Stimulated activated CD4-positive, alpha-beta T cell treated with anti-CD3 and anti-CD28 coated beads, Interleukin-4, amount 100 ng/mL, for 4 hours (primary cell): Measurements from ENCODE around the gene ATP12A.
"Not testable (repeated sequence)": the region's sequence is repeated elsewhere in the genome, so short reads cannot be mapped to it uniquely, and the experiment has no call there.

ENCODE experiments used
- DNase-seq, 2 experiments: peaks; one replicate each; pipeline ENCODE4 v3.0.0-alpha.2; 2020

The ATP12A gene

DNA sequence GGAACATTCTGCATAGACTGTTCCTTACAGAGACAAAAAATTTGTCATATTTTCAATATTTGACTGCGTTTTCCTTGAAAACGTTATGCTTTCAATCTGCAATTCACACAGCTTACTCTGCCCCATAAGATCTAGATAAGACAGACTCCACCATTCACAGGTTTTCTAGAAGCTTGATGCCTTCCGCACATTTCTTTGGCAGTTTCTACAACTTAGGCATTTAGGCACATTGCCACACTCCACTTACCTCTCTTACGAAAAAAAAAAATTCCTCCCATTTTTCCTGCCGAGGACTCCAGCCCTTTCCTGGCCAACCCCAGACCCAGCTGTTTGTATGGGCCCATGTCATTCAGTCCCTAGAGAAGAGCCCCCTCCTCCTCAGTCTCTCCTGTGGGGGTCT lies 11.2 kb downstream of the ATP12A start:
- DNase-seq: no peak

DNA sequence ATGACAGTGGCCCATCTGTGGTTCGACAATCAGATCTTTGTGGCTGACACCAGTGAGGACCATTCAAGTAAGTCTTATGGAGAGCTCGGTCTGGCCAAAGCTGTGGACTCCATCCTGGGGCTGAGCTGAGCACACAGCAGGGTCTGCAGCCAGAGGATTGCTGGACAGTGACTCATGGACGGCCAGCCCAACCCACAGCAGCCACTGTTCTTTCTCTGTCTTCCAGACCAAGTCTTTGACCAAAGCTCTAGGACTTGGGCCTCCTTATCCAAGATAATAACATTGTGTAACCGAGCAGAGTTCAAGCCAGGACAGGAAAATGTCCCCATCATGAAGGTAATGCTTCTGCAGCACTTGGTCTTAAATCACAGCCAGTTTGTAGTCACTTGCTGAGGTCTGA lies 12.4 kb downstream of the ATP12A start:
- DNase-seq: no peak

- DNase-seq: peak in 1 of 2 experiments; percentile 19
Observed at GRCh38 chr13:24693862-24694471, 13.8 kb downstream of the ATP12A start.

GRCh38 chr13:24694907-24695306 lies 14.7 kb downstream of the ATP12A start:
- DNase-seq: no peak

GRCh38 chr13:24698686-24699085 lies 18.5 kb downstream of the ATP12A start:
- DNase-seq: no peak

DNA sequence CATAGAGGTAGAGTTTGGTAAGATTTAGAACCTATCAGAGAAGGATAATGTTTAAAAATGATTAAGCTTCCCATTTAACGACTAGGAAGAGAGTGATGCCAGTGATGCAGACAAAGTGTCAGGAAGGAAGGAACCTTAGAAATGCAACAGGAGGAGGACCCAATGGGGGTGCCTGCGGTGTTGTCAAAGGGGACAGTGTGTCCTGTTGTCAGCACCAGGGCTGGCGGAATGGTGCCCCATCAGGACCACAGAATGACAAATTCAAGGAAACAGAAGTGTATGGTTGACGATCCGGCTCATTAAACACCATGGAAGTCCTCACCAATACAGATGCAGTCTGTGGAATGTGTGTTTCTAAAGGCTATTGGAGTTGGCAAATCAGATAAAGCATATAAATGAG lies 19.3 kb downstream of the ATP12A start:
- no peak for DNase-seq

DNA sequence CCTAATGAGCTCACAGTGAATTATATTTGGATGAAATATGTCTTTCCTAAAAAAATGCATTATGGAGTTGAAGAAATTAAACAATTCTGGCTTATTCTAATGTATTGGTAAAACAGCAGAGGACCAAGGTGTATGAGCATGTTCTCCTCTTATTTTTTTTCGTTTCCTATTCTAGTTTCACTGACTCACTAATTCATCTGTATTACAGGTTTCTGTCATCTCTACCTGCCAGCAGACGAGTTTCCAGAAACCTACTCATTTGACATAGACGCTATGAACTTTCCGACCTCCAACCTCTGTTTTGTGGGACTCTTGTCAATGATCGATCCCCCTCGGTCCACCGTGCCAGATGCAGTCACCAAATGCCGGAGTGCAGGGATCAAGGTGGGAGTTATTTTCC lies 20.3 kb downstream of the ATP12A start:
- DNase-seq: no peak

GRCh38 chr13:24706886-24707585 lies 26.8 kb downstream of the ATP12A start:
- DNase-seq: no peak

GRCh38 chr13:24709186-24709913 lies 29.1 kb downstream of the ATP12A start:
- peak; percentile 19 to 37 for DNase-seq

GRCh38 chr13:24713022-24713421 lies 32.8 kb downstream of the ATP12A start:
- DNase-seq: no peak

- no peak for DNase-seq
Observed at GRCh38 chr13:24716011-24716410, 35.8 kb downstream of the ATP12A start.

GRCh38 chr13:24716446-24716845 lies 36.2 kb downstream of the ATP12A start:
- DNase-seq: no peak

DNA sequence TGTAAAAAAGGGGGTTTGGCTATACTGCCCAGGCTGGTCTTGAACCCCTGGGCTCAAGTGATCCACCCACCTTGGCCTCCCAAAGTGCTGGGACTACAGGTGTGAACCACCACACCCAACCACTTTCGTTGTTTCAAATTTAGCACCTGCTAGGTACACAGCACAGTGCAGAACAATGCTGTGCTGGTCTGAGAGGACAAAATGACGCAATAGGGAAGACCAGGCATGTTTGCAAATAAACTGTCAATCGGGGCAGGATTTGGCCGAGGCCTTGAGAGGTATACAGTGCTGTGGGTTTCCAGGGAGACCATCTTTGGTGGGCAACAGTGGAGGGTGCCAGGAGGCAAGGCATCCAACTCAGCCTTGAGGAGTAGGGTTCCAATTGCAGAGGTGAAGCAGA lies 37.0 kb downstream of the ATP12A start:
- DNase-seq: no peak

DNA sequence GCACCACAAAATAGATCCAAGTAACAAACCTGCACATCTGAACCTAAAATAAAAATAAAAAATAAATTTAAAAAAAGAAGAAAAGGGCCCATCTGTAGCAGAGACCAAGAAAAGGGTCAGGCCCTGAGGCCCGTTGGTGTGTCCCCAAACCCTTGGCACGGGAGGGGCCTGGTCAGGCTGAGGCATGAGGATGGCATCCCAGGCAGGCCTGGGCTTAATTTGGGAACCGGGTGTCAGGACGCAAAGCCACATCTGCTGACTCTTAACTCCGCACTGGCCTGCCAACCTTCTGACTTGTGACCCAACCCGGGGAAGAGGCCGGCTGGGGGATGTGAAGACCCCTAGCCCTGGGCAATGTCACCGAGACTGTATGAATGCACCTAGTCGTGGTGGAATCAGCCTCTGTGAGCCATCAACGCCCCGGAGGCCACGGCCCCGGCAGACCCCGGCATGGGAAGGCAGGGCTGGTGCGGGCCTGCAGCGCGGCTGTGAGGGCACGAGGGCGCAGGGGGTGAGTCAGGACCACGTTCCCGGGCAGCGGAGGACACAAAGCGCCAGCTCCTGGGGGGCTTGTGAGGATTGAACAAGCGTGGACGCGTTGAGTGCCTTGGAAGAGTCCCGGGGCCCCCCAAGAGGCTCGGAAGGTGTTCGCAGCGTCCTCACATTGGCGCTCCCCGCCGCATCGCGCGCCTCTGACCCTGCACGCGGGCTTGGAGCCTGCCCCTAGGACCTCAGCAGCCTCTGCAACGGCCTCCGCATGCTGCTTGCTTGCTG lies 38.2 kb downstream of the ATP12A start:
- DNase-seq: no peak

DNA sequence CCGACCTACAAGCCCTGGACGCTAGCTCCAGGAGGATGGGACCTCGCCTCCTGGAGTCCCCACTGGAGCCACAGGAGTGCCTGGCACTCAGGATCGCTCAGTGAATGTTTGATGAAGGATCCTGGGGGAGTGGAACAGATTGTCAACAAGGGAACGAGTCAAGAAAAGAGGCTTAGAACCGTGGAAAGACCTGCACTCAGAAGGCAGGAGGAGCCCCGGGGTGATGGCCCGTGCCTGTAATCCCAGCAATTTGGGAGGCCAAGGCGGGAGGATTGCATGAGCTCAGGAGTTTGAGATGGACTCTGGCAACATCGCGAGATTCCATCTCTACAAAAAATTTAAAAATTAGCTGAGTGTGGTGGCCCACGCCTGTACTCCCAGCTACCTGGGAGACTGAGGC lies 38.9 kb downstream of the ATP12A start:
- no peak for DNase-seq

- no peak for DNase-seq
Observed at GRCh38 chr13:24723206-24723605, 43.0 kb downstream of the ATP12A start.

DNA sequence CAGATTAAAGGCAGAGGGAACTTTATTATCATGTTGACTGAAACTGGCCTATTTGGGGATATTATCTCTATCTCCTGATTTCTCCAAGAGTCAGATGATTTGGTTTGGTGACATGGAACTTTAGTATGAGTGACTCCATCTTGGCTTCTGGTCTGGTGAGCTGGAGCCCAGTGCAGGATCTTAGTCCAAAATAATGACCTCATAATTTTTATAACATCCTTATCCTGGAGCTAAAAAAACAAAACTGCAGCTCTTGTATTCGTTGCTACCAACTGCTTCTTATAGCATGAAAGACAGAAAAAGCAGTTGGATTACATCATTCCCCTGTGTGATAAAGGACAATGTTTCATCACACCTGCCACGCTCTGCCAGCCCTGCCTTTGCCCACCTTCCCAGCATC lies 44.5 kb downstream of the ATP12A start:
- DNase-seq: no peak

GRCh38 chr13:24725379-24725778 lies 45.2 kb downstream of the ATP12A start:
- DNase-seq: no peak

GRCh38 chr13:24727731-24728601 lies 47.8 kb downstream of the ATP12A start:
- peak; percentile 50 to 60 for DNase-seq

DNA sequence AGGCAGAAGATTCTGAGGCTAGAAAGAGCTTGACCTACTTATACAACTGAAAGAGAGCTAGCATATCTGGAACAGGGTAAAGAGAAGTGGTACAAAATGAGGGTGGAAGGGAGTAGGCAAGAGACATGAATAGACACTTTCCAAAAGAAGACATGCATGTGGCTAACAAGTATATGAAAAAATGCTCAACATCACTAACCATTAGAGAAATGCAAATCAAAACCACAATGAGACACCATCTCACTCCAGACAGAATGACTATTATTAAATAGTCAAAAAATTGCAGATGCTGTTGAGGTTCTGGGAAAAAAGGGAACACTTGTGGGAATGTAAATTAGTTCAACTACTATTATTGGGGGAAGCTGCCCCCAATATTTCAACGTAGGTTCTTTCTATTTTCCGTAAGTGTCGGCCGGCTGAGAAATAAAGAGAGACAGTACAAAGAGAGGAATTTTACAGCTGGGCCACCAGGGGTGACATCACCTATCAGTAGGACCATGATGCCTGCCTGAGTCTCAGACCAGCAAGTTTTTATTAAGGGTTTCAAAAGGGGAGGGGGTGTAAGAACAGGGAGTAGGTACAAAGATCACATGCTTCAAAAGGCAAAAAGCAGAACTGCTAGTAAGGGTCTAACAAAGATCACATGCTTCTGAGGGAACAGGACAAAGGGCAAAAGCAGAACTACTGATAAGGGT lies 50.8 kb downstream of the ATP12A start:
- not testable (repeated sequence) for DNase-seq

DNA sequence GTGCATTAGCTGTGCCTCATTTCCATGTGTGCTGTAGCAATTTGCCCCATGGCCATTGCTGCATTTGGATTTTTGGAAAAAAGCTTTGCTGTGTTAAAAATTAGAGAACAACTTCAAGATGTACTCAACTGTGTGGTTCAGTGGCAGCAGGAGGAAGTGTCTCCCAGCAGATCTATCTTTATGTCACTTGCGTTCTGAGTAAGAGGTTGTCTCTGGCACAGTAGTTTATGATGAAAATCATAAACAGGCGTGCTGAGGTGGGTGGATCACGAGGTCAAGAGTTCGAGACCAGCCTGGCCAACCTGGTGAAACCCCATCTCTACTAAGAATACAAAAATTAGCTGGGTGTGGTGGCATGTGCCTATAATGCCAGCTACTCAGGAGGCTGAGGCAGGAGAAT lies 54.7 kb downstream of the ATP12A start:
- no peak for DNase-seq

GRCh38 chr13:24737042-24737441 lies 56.8 kb downstream of the ATP12A start:
- no peak for DNase-seq
